NCI-H774 (cell line): ENCODE results near the gene FAM124B.

Experiments
- DNase-seq: peaks from one replicate; lab custom pipeline; 2025; lab: John Stamatoyannopoulos, UW

FAM124B gene

GRCh38 chr2:224379986-224380385 is 21.9 kb downstream of the FAM124B start:
- DNase-seq = no peak

- no peak for DNase-seq
Measured at GRCh38 chr2:224379172-224379571, 22.7 kb downstream of the FAM124B start.

GRCh38 chr2:224378701-224379097 is 23.2 kb downstream of the FAM124B start:
- no peak for DNase-seq

GRCh38 chr2:224377751-224378700 is 23.9 kb downstream of the FAM124B start:
- DNase-seq = no peak

GRCh38 chr2:224372641-224373040 is 29.3 kb downstream of the FAM124B start:
- no peak for DNase-seq

GRCh38 chr2:224369028-224369632 is 32.8 kb downstream of the FAM124B start:
- peak; percentile 12 for DNase-seq

- no peak for DNase-seq
Measured at GRCh38 chr2:224366267-224366844, 35.6 kb downstream of the FAM124B start.

- no peak for DNase-seq
Measured at GRCh38 chr2:224365331-224365730, 36.6 kb downstream of the FAM124B start.

GRCh38 chr2:224363281-224363680 is 38.6 kb downstream of the FAM124B start:
- no peak for DNase-seq

GRCh38 chr2:224362094-224362493 is 39.8 kb downstream of the FAM124B start:
- no peak for DNase-seq

- no peak for DNase-seq
Measured at GRCh38 chr2:224360801-224361251, 41.1 kb downstream of the FAM124B start.

- no peak for DNase-seq
Measured at GRCh38 chr2:224359569-224359968, 42.3 kb downstream of the FAM124B start.

GRCh38 chr2:224357098-224357901 is 44.6 kb downstream of the FAM124B start:
- peak; percentile 20 for DNase-seq

- no peak for DNase-seq
Measured at GRCh38 chr2:224354632-224355211, 47.2 kb downstream of the FAM124B start.

GRCh38 chr2:224350703-224351102 is 51.2 kb downstream of the FAM124B start:
- no peak for DNase-seq

- no peak for DNase-seq
Measured at GRCh38 chr2:224349396-224349795, 52.5 kb downstream of the FAM124B start.

- DNase-seq = no peak
Measured at GRCh38 chr2:224347176-224348051, 54.5 kb downstream of the FAM124B start.

GRCh38 chr2:224345492-224345891 is 56.4 kb downstream of the FAM124B start:
- DNase-seq = no peak

GRCh38 chr2:224343226-224343625 is 58.7 kb downstream of the FAM124B start:
- DNase-seq = no peak

GRCh38 chr2:224335991-224336390 is 65.9 kb downstream of the FAM124B start:
- no peak for DNase-seq

GRCh38 chr2:224334726-224335125 is 67.2 kb downstream of the FAM124B start:
- no peak for DNase-seq
